Ovary (tissue), 9 donors: Measurements from ENCODE around the gene LEMD1. TPM values are rescaled to one million over a fixed set of nuclear protein-coding genes. Genes with fewer than 3 reads are reported as not detected.

ENCODE experiments used
- DNase-seq, 5 donors: peaks; one replicate each; pipeline ENCODE4 v3.0.0-alpha.2; 2019 to 2020
- H3K27ac ChIP-seq, 2 donors: fragments of 200-600 bp; one replicate each; pipeline versions ENCODE4 v1.5.1 to v1.8.0; 2019 to 2022
- H3K27me3 ChIP-seq: fragments of 200-600 bp; one replicate; pipeline ENCODE4 v1.8.0; 2022
- H3K36me3 ChIP-seq: fragments of 200-600 bp; sonication (generic); one replicate; pipeline ENCODE4 v1.5.1; 2019
- H3K4me1 ChIP-seq: one replicate; pipeline ENCODE4 v1.8.1; 2013; ENCODE audit warnings: mild to moderate bottlenecking, moderate library complexity; ENCODE audit not compliant: insufficient read depth
- H3K4me3 ChIP-seq: fragments of 200-600 bp; sonication (generic); one replicate; pipeline ENCODE4 v1.5.1; 2017
- H3K9me3 ChIP-seq, 2 donors: fragments of 200-600 bp in 1 of 2; sonication (generic) in 1 of 2; one replicate each; pipeline versions ENCODE4 v1.5.1 to v1.8.1; 2013 to 2019; ENCODE audit warnings: mild to moderate bottlenecking in 1 of 2, moderate library complexity in 1 of 2
- EP300 ChIP-seq: sonication (generic); formaldehyde crosslinking; IDR thresholded peaks from one replicate; pipeline ENCODE4 v1.6.1; 2017; ENCODE audit warnings: antibody characterized with exemption
- POLR2A ChIP-seq: fragments of 450-650 bp; IDR thresholded peaks from one replicate; pipeline ENCODE4 v1.6.1; 2017; ENCODE audit warnings: antibody characterized with exemption, mild to moderate bottlenecking, moderate library complexity
- WGBS, 3 donors: extraction: QIAGEN DNeasy Blood & Tissue Kit in 1 of 3; methylation state at CpG; one replicate each; pipeline versions ENCODE4 v1.1.5 to v1.1.7; 2013 to 2017; 5-methylcytosine and 5-hydroxymethylcytosine counted together
- intact Hi-C, 4 donors: fragments of 100-400 bp; cut with DNase I; formaldehyde crosslinking; loops; one replicate each; pipeline versions ENCODE4 v1.11.0 to v1.15.1; 2022 to 2023
- polyA plus RNA-seq, 2 donors: library from polyadenylated mRNA; stranded (reverse); fragments of 200-250 nt in 1 of 2; fragments of 350-450 nt in 1 of 2; fragmentation: Illumina TruSeq in 1 of 2; extraction: RNeasy Lipid Tissue Mini Kit (QIAGEN cat#74804) in 1 of 2; gene quantifications; one replicate each; pipeline ENCODE4 v1.2.3, GENCODE V29; 2013 to 2014
- total RNA-seq, 7 donors: library from RNA; depleted of rRNA in 2 of 7; stranded (reverse); fragments of >200 nt in 2 of 7; fragmentation: NEBNext Ultra II Directional in 3 of 7; extraction: Animal tissue kit (Norgen Biotek cat#: 25700) in 3 of 7; gene quantifications; one replicate each; pipeline versions ENCODE4 v1.1.0 to v1.2.4, GENCODE V29; 2016 to 2023
- TF ChIP-seq, protein P1 (sequence below), 3 donors: fragments of 450-650 bp in 2 of 3; fragments of 200-600 bp in 1 of 3; IDR thresholded peaks; one replicate each; pipeline versions ENCODE4 v1.5.1 to v1.8.0; 2016 to 2022; ENCODE audit warnings: antibody characterized with exemption in 3 of 3, mild to moderate bottlenecking in 1 of 3
- donor health status: DM: no; HTN: no; CAD: no; lungs with moderate emphysema.
- donor health status: DM: no; HTN: no; CAD: no.
- donor health status: Bipolar disorder and iron deficiency.
- donor health status: DM: yes; HTN: yes; CAD: no.
- donor health status: DM: no; HTN: no; CAD: no.
- donor health status: DM: yes; HTN: yes; CAD: no.

Gene LEMD1
- total and polyA plus RNA-seq, 9 donors, result 0.43 to 7.0 (median 0.97) TPM; not detected in 1

DNA sequence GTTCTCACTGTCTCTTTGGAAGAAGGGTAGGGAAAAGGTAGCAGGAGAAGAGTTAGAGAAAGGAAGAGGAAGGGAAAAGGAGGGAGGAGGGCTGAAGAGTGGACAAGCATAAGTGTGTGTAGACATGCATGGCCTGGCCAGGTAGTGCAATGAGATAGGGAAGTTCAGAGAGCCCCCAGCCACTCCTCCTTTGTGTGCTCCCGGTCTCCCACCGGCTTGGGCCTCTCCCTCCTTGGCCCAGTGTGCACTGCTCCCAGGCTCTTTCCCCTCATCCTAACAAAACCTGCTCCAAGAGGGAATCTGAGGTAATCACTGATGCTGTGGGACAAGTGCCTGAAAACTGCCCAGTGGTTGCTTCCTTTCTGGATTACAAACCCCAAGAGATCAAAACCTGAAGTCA lies 10.3 kb upstream of the LEMD1 start:
- Histone ChIP-seq H3K27ac (no peak overlapping the region), H3K4me3 (no peak overlapping the region), H3K9me3 (no peaks in the 10 kb centered on the region), H3K27me3 (no peaks in the 10 kb centered on the region), H3K4me1 (no peaks in the 10 kb centered on the region), H3K36me3 (no peaks in the 10 kb centered on the region)
- whole genome bisulfite sequencing, 3 donors, result 50 to 67% (median 64%) methylated on average over 2 of the region's 2 CpGs
- DNase-seq, result no peak
- intact Hi-C loops, result loop anchor here in 2 of 4 donors (5.0 to 10.0 kb wide), 2 partner anchors 77 to 95 kb away; partner anchors contain the start of gene KLHDC8A (in 1 of the 2)
- TF ChIP-seq POLR2A (no peak), EP300 (no peak)
- TF ChIP-seq, protein P1, sequence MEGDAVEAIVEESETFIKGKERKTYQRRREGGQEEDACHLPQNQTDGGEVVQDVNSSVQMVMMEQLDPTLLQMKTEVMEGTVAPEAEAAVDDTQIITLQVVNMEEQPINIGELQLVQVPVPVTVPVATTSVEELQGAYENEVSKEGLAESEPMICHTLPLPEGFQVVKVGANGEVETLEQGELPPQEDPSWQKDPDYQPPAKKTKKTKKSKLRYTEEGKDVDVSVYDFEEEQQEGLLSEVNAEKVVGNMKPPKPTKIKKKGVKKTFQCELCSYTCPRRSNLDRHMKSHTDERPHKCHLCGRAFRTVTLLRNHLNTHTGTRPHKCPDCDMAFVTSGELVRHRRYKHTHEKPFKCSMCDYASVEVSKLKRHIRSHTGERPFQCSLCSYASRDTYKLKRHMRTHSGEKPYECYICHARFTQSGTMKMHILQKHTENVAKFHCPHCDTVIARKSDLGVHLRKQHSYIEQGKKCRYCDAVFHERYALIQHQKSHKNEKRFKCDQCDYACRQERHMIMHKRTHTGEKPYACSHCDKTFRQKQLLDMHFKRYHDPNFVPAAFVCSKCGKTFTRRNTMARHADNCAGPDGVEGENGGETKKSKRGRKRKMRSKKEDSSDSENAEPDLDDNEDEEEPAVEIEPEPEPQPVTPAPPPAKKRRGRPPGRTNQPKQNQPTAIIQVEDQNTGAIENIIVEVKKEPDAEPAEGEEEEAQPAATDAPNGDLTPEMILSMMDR (IDR thresholded peaks at IDR 0.05), result no peak

- peak; percentile 60 to 84 (median 79) for DNase-seq
- TF ChIP-seq, protein P1 (IDR thresholded peaks at IDR 0.05), result peak; percentile 70 to 87 (median 86)
- no peak for TF ChIP-seq POLR2A
- Histone ChIP-seq H3K27me3 (no peaks in the 10 kb centered on the region), H3K9me3 (no peaks in the 10 kb centered on the region), H3K4me3 (peak overlapping the region; percentile 46), H3K4me1 (no peaks in the 10 kb centered on the region), H3K36me3 (no peaks in the 10 kb centered on the region), H3K27ac (no peak overlapping the region)
- intact Hi-C loops, result loop anchor here in 2 of 4 donors (5.0 to 10.0 kb wide), 2 partner anchors 76 to 94 kb away; partner anchors contain the start of gene KLHDC8A (in 1 of the 2)
- WGBS, 3 donors, result 3 to 6% (median 3%) methylated on average over 27 to 32 of the region's 32 CpGs
These were observed 8.9 kb upstream of the LEMD1 start for GRCh38 chr1:205430696-205431305.

GRCh38 chr1:205429762-205430695 lies 8.2 kb upstream of the LEMD1 start:
- WGBS, 3 donors, result 56 to 63% (median 59%) methylated on average over 29 of the region's 29 CpGs
- Histone ChIP-seq H3K9me3 (no peaks in the 10 kb centered on the region), H3K27ac (no peak overlapping the region), H3K36me3 (no peaks in the 10 kb centered on the region), H3K4me1 (no peaks in the 10 kb centered on the region), H3K27me3 (no peaks in the 10 kb centered on the region), H3K4me3 (peak overlapping the region; percentile 46)
- DNase-seq, result no peak
- intact Hi-C loops, result loop anchor here in 2 of 4 donors (5.0 to 10.0 kb wide), 2 partner anchors 75 to 93 kb away; partner anchors contain the start of gene KLHDC8A (in 1 of the 2)
- no peak for TF ChIP-seq POLR2A
- TF ChIP-seq EP300, result no peak
- TF ChIP-seq, protein P1 (IDR thresholded peaks at IDR 0.05), result no peak

DNA sequence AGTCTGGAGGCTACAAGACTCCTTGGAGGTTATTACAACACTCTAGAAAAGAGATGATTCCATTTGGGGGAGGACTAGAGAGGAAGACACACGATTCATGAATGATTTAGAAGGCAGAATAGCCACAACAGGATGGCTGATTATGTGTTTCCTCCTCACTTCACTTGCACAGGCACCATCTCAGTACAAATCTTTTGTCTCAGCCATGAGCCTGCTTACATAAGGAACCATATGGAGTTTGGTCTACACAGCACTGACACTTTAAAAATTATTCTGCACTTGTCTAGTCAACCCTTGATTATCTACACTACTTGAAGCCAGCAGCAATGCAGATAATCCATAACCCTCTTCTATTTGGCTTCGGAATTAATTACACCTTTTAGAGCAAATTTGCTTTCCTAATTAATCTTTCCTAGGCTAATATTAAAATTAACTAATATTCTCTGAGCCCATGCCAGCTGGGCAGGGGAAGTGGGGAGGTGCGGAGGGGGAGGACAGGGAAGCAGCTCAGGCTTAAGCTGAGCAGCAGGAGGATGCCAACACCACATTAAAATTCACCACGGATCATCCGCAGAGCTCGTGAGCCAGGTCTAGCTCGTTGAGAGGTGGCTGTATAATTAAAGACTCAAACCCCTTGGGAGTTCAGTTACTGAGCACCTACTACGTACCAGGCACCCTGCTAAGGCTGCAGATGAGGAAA lies 3.2 kb upstream of the LEMD1 start:
- no peaks in the 10 kb centered on the region for H3K9me3 ChIP-seq
- 52 to 75% (median 62%) methylated on average over 8 of the region's 8 CpGs for WGBS, 3 donors
- H3K4me3 ChIP-seq, result no peak overlapping the region
- DNase-seq, result no peak
- no peaks in the 10 kb centered on the region for H3K27me3 ChIP-seq
- TF ChIP-seq POLR2A (no peak), EP300 (no peak)
- TF ChIP-seq, protein P1 (IDR thresholded peaks at IDR 0.05), result no peak
- intact Hi-C loops, result no loop called here
- no peaks in the 10 kb centered on the region for H3K4me1 ChIP-seq
- no peak overlapping the region for H3K27ac ChIP-seq
- no peaks in the 10 kb centered on the region for H3K36me3 ChIP-seq
